Tibial nerve (tissue), 4 donors: ENCODE data around the gene SYVN1. TPM values are rescaled to one million over a fixed set of nuclear protein-coding genes. Genes with fewer than 3 reads are reported as not detected.

Source experiments
- DNase-seq, 2 donors: peaks; one replicate each; pipeline ENCODE4 v3.0.0-alpha.2; 2019; ENCODE audit warnings: low spot score in 2 of 2
- H3K27ac ChIP-seq, 4 donors: fragments of 200-600 bp; sonication (generic) in 3 of 4; one replicate each; pipeline ENCODE4 v1.5.1; 2017 to 2019; ENCODE audit warnings: mild to moderate bottlenecking in 1 of 4
- H3K27me3 ChIP-seq, 2 donors: fragments of 200-600 bp; sonication (generic) in 1 of 2; one replicate each; pipeline versions ENCODE4 v1.5.1 to v1.6.0; 2017 to 2019
- H3K36me3 ChIP-seq, 3 donors: fragments of 200-600 bp; sonication (generic); one replicate each; pipeline ENCODE4 v1.5.1; 2018 to 2019
- H3K4me1 ChIP-seq, 4 donors: fragments of 200-600 bp; sonication (generic) in 3 of 4; one replicate each; pipeline ENCODE4 v1.5.1; 2017 to 2019
- H3K4me3 ChIP-seq, 4 donors: fragments of 200-600 bp; sonication (generic) in 3 of 4; one replicate each; pipeline ENCODE4 v1.5.1; 2017 to 2019; ENCODE audit warnings: mild to moderate bottlenecking in 1 of 4, moderate library complexity in 1 of 4
- H3K9me3 ChIP-seq, 4 donors: fragments of 200-600 bp; sonication (generic) in 3 of 4; one replicate each; pipeline ENCODE4 v1.5.1; 2017 to 2019
- CTCF ChIP-seq, 5 experiments: fragments of 200-600 bp in 3 of 5; fragments of 450-650 bp in 2 of 5; sonication (generic) in 3 of 5; IDR thresholded peaks; one replicate each; pipeline ENCODE4 v1.5.1; 2016 to 2019; ENCODE audit warnings: antibody characterized with exemption in 5 of 5, mild to moderate bottlenecking in 3 of 5, moderate library complexity in 2 of 5
- EP300 ChIP-seq, 2 donors: sonication (generic); formaldehyde crosslinking; IDR thresholded peaks; one replicate each; pipeline ENCODE4 v1.6.1; 2017; ENCODE audit warnings: antibody characterized with exemption in 2 of 2, mild to moderate bottlenecking in 1 of 2
- POLR2A ChIP-seq, 2 donors: fragments of 450-650 bp; IDR thresholded peaks; one replicate each; pipeline ENCODE4 v1.6.1; 2017; ENCODE audit warnings: antibody characterized with exemption in 2 of 2, mild to moderate bottlenecking in 2 of 2, moderate library complexity in 2 of 2
- whole genome bisulfite sequencing, 2 donors: methylation state at CpG; one replicate each; pipeline ENCODE4 v1.1.5; 2018; 5-methylcytosine and 5-hydroxymethylcytosine counted together
- total RNA-seq, 4 donors: library from RNA; depleted of rRNA; stranded (reverse); fragments of >200 nt; gene quantifications; one replicate each; pipeline ENCODE4 v1.1.0, GENCODE V29; 2016

Gene SYVN1
- 10 to 100 TPM; 31.6 to 72.6 (median 58.3) TPM for total RNA-seq

GRCh38 chr11:65134240-65134951 lies at the start of gene SYVN1:
SYVN1 (minus strand) TSS chr11:65134519; CDS start chr11:65133601, 918 bp downstream.
- peaks cover 0 to 41% (median 20%) of the 10 kb centered on the region in 4 donors for H3K4me1 ChIP-seq
- H3K4me3 ChIP-seq, result peak within 1 kb of the TSS; percentile 69 to 94 (median 89)
- no peaks in the 10 kb centered on the region for H3K9me3 ChIP-seq
- no peaks in the 10 kb centered on the region for H3K27me3 ChIP-seq
- TF ChIP-seq EP300 (IDR thresholded peaks at IDR 0.05) (peak; percentile 81 to 99), CTCF (IDR thresholded peaks at IDR 0.05) (peak in 2 of 5 experiments; percentile 39 to 58), POLR2A (IDR thresholded peaks at IDR 0.05) (peak; percentile 94)
- peak within 1 kb of the TSS; percentile 95 to 99 (median 96) for H3K27ac ChIP-seq
- DNase-seq, result peak; percentile 83 to 89
- peaks cover 0 to 37% (median 25%) of the 10 kb centered on the region in 3 donors for H3K36me3 ChIP-seq
- WGBS, 2 donors, result 1 to 2% methylated on average over 44 to 45 of the region's 60 CpGs

- WGBS, 2 donors, result 67 to 69% methylated on average over 19 of the region's 19 CpGs
- H3K4me1 ChIP-seq, result peaks cover 0 to 40% (median 19%) of the 10 kb centered on the region in 4 donors
- H3K9me3 ChIP-seq, result no peaks in the 10 kb centered on the region
- DNase-seq, result no peak
- H3K36me3 ChIP-seq, result peaks cover 0 to 41% (median 8%) of the 10 kb centered on the region in 3 donors
- TF ChIP-seq EP300 (IDR thresholded peaks at IDR 0.05), result no peak
- peak overlapping the region in 3 of 4 donors; percentile 89 to 94 (median 89) for H3K27ac ChIP-seq
- no peaks in the 10 kb centered on the region for H3K27me3 ChIP-seq
- H3K4me3 ChIP-seq, result peak overlapping the region in 2 of 4 donors; percentile 78 to 90
Measured at GRCh38 chr11:65183201-65183891, 49.0 kb upstream of the SYVN1 start.

- peaks cover 0 to 40% (median 19%) of the 10 kb centered on the region in 4 donors for H3K4me1 ChIP-seq
- no peaks in the 10 kb centered on the region for H3K27me3 ChIP-seq
- peak in 1 of 2 donors; percentile 16 for DNase-seq
- peaks cover 0 to 33% (median 8%) of the 10 kb centered on the region in 3 donors for H3K36me3 ChIP-seq
- peak overlapping the region; percentile 88 to 94 (median 89) for H3K27ac ChIP-seq
- H3K4me3 ChIP-seq, result peak overlapping the region; percentile 67 to 97 (median 84)
- WGBS, 2 donors, result 38% methylated on average over 14 to 23 of the region's 23 CpGs
- no peaks in the 10 kb centered on the region for H3K9me3 ChIP-seq
- TF ChIP-seq POLR2A (IDR thresholded peaks at IDR 0.05) (no peak), EP300 (IDR thresholded peaks at IDR 0.05) (no peak), CTCF (IDR thresholded peaks at IDR 0.05) (no peak)
Measured at GRCh38 chr11:65182258-65183170, 48.2 kb upstream of the SYVN1 start.

GRCh38 chr11:65181569-65182257 lies 47.4 kb upstream of the SYVN1 start, which contains the start of gene CAPN1:
CAPN1 (plus strand) TSS chr11:65181928; CDS start chr11:65182702, 774 bp downstream.
- TF ChIP-seq CTCF (IDR thresholded peaks at IDR 0.05), result no peak
- TF ChIP-seq EP300 (IDR thresholded peaks at IDR 0.05), result no peak
- TF ChIP-seq POLR2A (IDR thresholded peaks at IDR 0.05), result no peak
- H3K4me3 ChIP-seq, result peak within 1 kb of the TSS; percentile 67 to 97 (median 84)
- H3K4me1 ChIP-seq, result peaks cover 0 to 40% (median 19%) of the 10 kb centered on the region in 4 donors
- DNase-seq, result peak; percentile 54 to 69
- H3K27ac ChIP-seq, result peak within 1 kb of the TSS; percentile 88 to 94 (median 89)
- H3K36me3 ChIP-seq, result peaks cover 0 to 25% (median 8%) of the 10 kb centered on the region in 3 donors
- H3K27me3 ChIP-seq, result no peaks in the 10 kb centered on the region
- WGBS, 2 donors, result 0 to 2% methylated on average over 9 to 37 of the region's 43 CpGs
- no peaks in the 10 kb centered on the region for H3K9me3 ChIP-seq
